Heart right ventricle (tissue), 16 donors: ENCODE data around the gene CPLX3. TPM values are rescaled to one million over a fixed set of nuclear protein-coding genes. Genes with fewer than 3 reads are reported as not detected.
A peak's percentile ranks its signal among the peaks of the same experiment; 100 is the strongest.

Experiments
- ATAC-seq, 8 donors: fragments of 200-7000 bp; cut with Tn5 transposase; one replicate each; pipeline ENCODE4 v1.9.1; 2020; ENCODE audit warnings: mild to moderate bottlenecking in 8 of 8, moderate library complexity in 8 of 8, moderate number of reproducible peaks in 1 of 8
- DNase-seq, 2 donors: peaks; one replicate each; pipeline ENCODE4 v3.0.0-alpha.2; 2020
- H3K27ac ChIP-seq, 10 donors: fragments of 200-600 bp; sonication (generic) in 2 of 10; one replicate each; pipeline versions ENCODE4 v1.5.0 to v1.8.0; 2020 to 2022; ENCODE audit warnings: mild to moderate bottlenecking in 3 of 10
- H3K27me3 ChIP-seq, 7 donors: fragments of 200-600 bp; one replicate each; pipeline ENCODE4 v1.8.0; 2021 to 2022; ENCODE audit warnings: mild to moderate bottlenecking in 2 of 7
- H3K36me3 ChIP-seq, 9 donors: fragments of 200-600 bp; sonication (generic) in 1 of 9; one replicate each; pipeline versions ENCODE4 v1.5.0 to v1.8.0; 2020 to 2022; ENCODE audit warnings: mild to moderate bottlenecking in 2 of 9
- H3K4me1 ChIP-seq, 9 donors: fragments of 200-600 bp; sonication (generic) in 1 of 9; one replicate each; pipeline versions ENCODE4 v1.5.0 to v1.8.0; 2020 to 2022; ENCODE audit warnings: mild to moderate bottlenecking in 4 of 9
- H3K4me3 ChIP-seq, 10 donors: fragments of 200-600 bp; sonication (generic) in 2 of 10; one replicate each; pipeline versions ENCODE4 v1.5.0 to v1.8.0; 2020 to 2022; ENCODE audit warnings: mild to moderate bottlenecking in 7 of 10, moderate library complexity in 2 of 10
- H3K9me3 ChIP-seq, 11 donors: fragments of 200-600 bp in 10 of 11; sonication (generic) in 2 of 11; one replicate each; pipeline versions ENCODE4 v1.5.0 to v1.8.0; 2013 to 2022; ENCODE audit warnings: mild to moderate bottlenecking in 2 of 11, control low read depth in 1 of 11, moderate library complexity in 1 of 11
- WGBS, 2 donors: extraction: QIAGEN DNeasy Blood & Tissue Kit; methylation state at CpG; one replicate each; pipeline ENCODE4 v1.1.7; 2013; ENCODE audit warnings: inconsistent platforms in 1 of 2; 5-methylcytosine and 5-hydroxymethylcytosine counted together
- intact Hi-C, 10 donors: fragments of 100-400 bp; cut with DNase I; formaldehyde crosslinking; loops; one replicate each; pipeline versions ENCODE4 v1.11.1 to v1.14.2; 2022
- polyA plus RNA-seq, 2 donors: library from polyadenylated mRNA; stranded (reverse); fragments of 200-250 nt; gene quantifications; one replicate each; pipeline ENCODE4 v1.2.3, GENCODE V29; 2013
- total RNA-seq, 10 donors: library from RNA; stranded (reverse); fragmentation: NEBNext Ultra II Directional in 3 of 10; extraction: Animal tissue kit (Norgen Biotek cat#: 25700) in 3 of 10; gene quantifications; one replicate each; pipeline versions ENCODE4 v1.2.1 to v1.2.4, GENCODE V29; 2021 to 2023
- TF ChIP-seq, protein P1 (sequence below), 9 donors: fragments of 200-600 bp; sonication (generic) in 2 of 9; IDR thresholded peaks; one replicate each; pipeline versions ENCODE4 v1.5.0 to v1.8.0; 2021 to 2022; ENCODE audit warnings: antibody characterized with exemption in 9 of 9, mild to moderate bottlenecking in 5 of 9, moderate library complexity in 1 of 9
- donor health status: Arrhythmogenic right ventricular cardiomyopathy.
- donor health status: ischemic (EF 13 %, LVEDD 7.1; RV severe dilation, severe dysfunction).
- donor health status: healthy with polysubstance abuse.
- donor health status: DM: no; HTN: yes; CAD: no.
- donor health status: DM: no; HTN: no; CAD: no.
- donor health status: ischemic (EF 25% LVEDD 6.9; RV normal size, moderate dysfunction).
- donor health status: ischemic (EF 25% LVEDD 5.7; RV mildly dilated, moderate dysfunction).
- donor health status: healthy.
- donor health status: DM: yes; HTN: yes; CAD: no.
- donor health status: Ischemic cardiomyopathy.
- donor health status: ischemic (EF 35%, LVEDD 5.7; RV mildly dilated, moderate dysfunction).
- donor health status: nonischemic (EF 11% LVEDD 7.7; RV severe dilation, severe dysfunction).
- donor health status: DM: yes; HTN: yes; CAD: no.
- donor health status: PGD.
- donor health status: ischemic (EF 29% LVEDD 5.4; RV normal size, mild dysfunction).
- donor health status: nonischemic (EF 23%, LVEDD 6.1; RV moderate dilation, normal function).

Gene CPLX3
- total and polyA plus RNA-seq, 12 donors, result 0.04 to 14.6 (median 1.3) TPM; not detected in 1

DNA sequence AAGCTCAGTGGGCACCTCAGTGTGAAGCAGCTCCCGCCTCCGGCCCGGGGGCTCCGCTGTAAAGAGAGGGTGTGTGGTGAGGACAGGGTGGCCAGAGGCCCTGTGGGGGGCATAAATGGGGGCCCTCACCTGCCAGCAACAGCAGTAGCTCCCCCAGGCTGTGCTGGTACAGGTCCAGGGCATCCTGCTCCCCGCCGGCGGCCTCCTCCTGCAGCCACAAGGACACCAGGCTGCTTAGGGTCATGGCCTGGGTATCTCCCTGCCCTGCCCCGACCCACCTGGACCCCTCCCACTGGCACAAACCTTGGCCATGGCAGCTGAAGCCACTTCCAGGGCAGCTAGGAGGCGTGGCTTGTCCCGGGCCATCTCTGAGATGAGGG is 11.7 kb downstream of the CPLX3 start:
- no peak for ATAC-seq
- intact Hi-C loops, result loop anchor here in 2 of 10 donors (5.0 to 10.0 kb wide), 2 partner anchors 63 to 66 kb away; no protein-coding TSS in a partner anchor

GRCh38 chr15:74838746-74839525 is 12.5 kb downstream of the CPLX3 start:
- peaks cover 5 to 23% (median 20%) of the 10 kb centered on the region in 9 donors for H3K4me1 ChIP-seq
- ATAC-seq (no peak), DNase-seq (no peak)
- intact Hi-C loops, result loop anchor here in 2 of 10 donors (5.0 to 10.0 kb wide), 2 partner anchors 64 to 67 kb away; no protein-coding TSS in a partner anchor
- H3K4me3 ChIP-seq, result no peak overlapping the region
- H3K27ac ChIP-seq, result no peak overlapping the region
- peaks cover 0 to 57% (median 10%) of the 10 kb centered on the region in 9 donors for H3K36me3 ChIP-seq
- WGBS, 2 donors, result 85 to 88% methylated on average over 11 of the region's 11 CpGs
- H3K9me3 ChIP-seq, result no peaks in the 10 kb centered on the region
- TF ChIP-seq, protein P1, sequence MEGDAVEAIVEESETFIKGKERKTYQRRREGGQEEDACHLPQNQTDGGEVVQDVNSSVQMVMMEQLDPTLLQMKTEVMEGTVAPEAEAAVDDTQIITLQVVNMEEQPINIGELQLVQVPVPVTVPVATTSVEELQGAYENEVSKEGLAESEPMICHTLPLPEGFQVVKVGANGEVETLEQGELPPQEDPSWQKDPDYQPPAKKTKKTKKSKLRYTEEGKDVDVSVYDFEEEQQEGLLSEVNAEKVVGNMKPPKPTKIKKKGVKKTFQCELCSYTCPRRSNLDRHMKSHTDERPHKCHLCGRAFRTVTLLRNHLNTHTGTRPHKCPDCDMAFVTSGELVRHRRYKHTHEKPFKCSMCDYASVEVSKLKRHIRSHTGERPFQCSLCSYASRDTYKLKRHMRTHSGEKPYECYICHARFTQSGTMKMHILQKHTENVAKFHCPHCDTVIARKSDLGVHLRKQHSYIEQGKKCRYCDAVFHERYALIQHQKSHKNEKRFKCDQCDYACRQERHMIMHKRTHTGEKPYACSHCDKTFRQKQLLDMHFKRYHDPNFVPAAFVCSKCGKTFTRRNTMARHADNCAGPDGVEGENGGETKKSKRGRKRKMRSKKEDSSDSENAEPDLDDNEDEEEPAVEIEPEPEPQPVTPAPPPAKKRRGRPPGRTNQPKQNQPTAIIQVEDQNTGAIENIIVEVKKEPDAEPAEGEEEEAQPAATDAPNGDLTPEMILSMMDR (IDR thresholded peaks at IDR 0.05), result no peak
- H3K27me3 ChIP-seq, result no peaks in the 10 kb centered on the region

More for the DNA sequence above, 11.7 kb downstream of the CPLX3 start:
- peaks cover 0 to 57% (median 10%) of the 10 kb centered on the region in 9 donors for H3K36me3 ChIP-seq
- no peak overlapping the region for H3K4me3 ChIP-seq
- no peaks in the 10 kb centered on the region for H3K9me3 ChIP-seq
- no peak for DNase-seq
- H3K27me3 ChIP-seq, result no peaks in the 10 kb centered on the region
- 92 to 97% methylated on average over 10 of the region's 10 CpGs for WGBS, 2 donors
- H3K4me1 ChIP-seq, result peaks cover 0 to 15% (median 12%) of the 10 kb centered on the region in 9 donors
- H3K27ac ChIP-seq, result no peak overlapping the region
- TF ChIP-seq, protein P1 (IDR thresholded peaks at IDR 0.05), result no peak

DNA sequence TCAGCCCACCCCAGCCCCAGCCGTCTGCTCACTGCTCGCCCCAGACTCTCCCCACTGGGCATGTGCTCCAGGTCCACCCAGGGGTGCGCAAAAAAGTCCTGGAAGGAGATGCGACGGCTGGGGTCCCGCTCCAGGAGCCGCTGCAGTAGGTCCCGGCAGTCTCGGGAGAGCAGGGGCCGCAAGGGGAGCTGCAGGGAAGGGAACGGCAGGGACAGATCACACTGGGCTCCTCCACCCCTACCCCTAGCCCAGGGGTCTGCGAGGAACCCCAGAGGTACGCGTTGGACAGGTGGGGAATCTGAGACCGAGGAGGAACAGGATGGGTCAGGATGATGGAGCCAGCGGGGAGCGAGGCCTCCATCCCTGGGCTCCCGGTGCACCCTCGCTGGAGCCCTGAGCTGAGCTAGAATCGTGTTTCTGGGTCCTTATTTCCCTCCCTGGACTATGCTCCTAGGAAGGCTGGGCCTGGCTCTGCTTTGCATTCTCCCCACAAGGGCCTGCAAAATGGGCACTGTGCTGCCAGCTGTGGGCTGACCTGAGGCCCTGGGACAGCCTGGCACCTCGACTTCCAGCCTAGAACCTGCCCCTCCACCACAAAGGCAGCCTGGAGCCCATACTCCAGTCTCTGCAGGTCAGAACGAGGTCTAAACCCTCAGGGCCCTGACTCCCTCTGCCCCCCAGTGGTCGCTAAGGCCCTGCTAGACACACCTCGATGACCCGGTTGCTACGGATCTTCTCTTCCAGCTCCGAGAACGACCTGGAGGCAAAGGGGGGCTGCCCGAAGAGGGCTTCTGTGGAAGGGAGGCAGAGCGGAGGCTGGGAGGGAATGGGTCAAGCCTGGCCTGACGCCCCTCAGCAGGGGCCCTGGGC is 13.3 kb downstream of the CPLX3 start:
- no peak overlapping the region for H3K27ac ChIP-seq
- WGBS, 2 donors, result 86 to 87% methylated on average over 31 of the region's 31 CpGs
- intact Hi-C loops, result loop anchor here in 9 of 10 donors (5.0 to 10.0 kb wide), 8 partner anchors 55 to 98 kb away; partner anchors contain the start of genes CSK (in 4 of the 9), MPI (in 2 of the 9), COX5A (in 1 of the 9) and FAM219B (in 1 of the 9)
- peaks cover 0 to 62% (median 10%) of the 10 kb centered on the region in 9 donors for H3K36me3 ChIP-seq
- H3K9me3 ChIP-seq, result no peaks in the 10 kb centered on the region
- peaks cover 5 to 26% (median 22%) of the 10 kb centered on the region in 9 donors for H3K4me1 ChIP-seq
- TF ChIP-seq, protein P1 (IDR thresholded peaks at IDR 0.05), result peak in 1 of 9 donors; percentile 7
- H3K4me3 ChIP-seq, result no peak overlapping the region
- H3K27me3 ChIP-seq, result no peaks in the 10 kb centered on the region
- no peak for ATAC-seq
- no peak for DNase-seq
